Endothelial cell of umbilical vein (primary cell): ENCODE data around the gene PRMT7.

Experiments used
- CTCF ChIP-seq, 2 donors: IDR thresholded peaks; 1 replicate in 1 of 2; 2 replicates in 1 of 2; pipeline ENCODE4 v1.5.1; 2011; ENCODE audit warnings: low read length in 2 of 2, mild to moderate bottlenecking in 2 of 2, moderate library complexity in 2 of 2, control low read depth in 1 of 2, inconsistent platforms in 1 of 2, low read depth in 1 of 2; ENCODE audit not compliant: insufficient read depth in 1 of 2; ENCODE audit errors: extremely low read depth in 1 of 2
- EZH2 ChIP-seq: IDR thresholded peaks from 2 replicates; pipeline ENCODE4 v1.6.1; 2012; ENCODE audit warnings: borderline replicate concordance, low read depth, mild to moderate bottlenecking, moderate library complexity, low read length, inconsistent platforms; ENCODE audit not compliant: severe bottlenecking
- JUN ChIP-seq: IDR thresholded peaks from 2 replicates; pipeline ENCODE4 v1.6.1; 2011; ENCODE audit warnings: borderline replicate concordance, low read depth; ENCODE audit not compliant: insufficient read length, insufficient read depth
- POLR2A ChIP-seq: IDR thresholded peaks from 2 replicates; pipeline ENCODE4 v1.6.1; 2012; ENCODE audit warnings: low read depth, mild to moderate bottlenecking, control low read depth, low read length
- POLR2AphosphoS5 ChIP-seq: IDR thresholded peaks from 2 replicates; pipeline ENCODE4 v1.6.1; 2012; ENCODE audit warnings: low read depth, mild to moderate bottlenecking, control low read depth, low read length, moderate library complexity; ENCODE audit not compliant: insufficient read depth

DNA sequence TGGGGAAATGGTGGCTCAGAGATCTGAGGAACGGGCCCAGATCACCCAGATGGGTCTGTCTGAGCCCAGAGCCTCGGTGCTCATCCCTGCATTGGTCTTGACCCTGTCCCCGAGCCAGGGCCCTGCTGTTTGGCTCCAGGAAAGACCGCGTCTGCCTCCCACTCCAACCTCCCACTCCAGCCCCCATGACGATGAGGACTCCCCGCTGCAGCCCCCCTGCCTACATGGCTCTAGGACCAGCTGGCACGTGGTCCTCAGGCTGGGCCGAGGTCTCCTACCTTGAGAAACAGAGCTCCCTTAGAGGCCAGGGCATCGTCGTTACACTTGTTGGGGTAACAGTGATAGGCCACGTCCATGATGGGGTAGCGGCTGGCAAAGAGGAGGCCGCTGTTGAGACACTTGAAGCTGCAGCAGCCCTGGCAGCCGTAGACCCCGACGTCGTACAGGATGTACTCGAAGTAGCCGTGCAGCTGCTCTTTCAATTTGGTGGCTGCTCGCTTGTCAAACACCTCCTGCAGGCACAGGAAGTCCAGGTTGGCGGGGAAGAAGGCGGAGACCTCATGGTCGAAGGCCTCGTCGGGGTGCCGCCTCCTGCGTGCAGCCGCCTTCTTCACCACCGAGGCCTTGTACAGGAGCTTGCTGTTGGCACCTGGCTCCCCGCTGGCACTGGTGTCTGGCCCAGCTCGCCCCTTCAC, 59.9 kb downstream of the PRMT7 start:
- no peak for TF ChIP-seq POLR2AphosphoS5
- TF ChIP-seq POLR2A, result no peak
- no peak for TF ChIP-seq CTCF (IDR thresholded peaks at IDR 0.05; ENCODE audit: extremely low read depth in 1 of 2, insufficient read depth in 1 of 2, low read depth in 1 of 2, low read length in 2 of 2)
- no peak for TF ChIP-seq JUN
- no peak for TF ChIP-seq EZH2
